Activated CD4-positive, alpha-beta T cell treated with anti-CD3 and anti-CD28 coated beads, Interleukin-2, amount 50 U/mL, for 1 hour (primary cell): ENCODE measurements around the gene ITFG1.
"Not testable (repeated sequence)": the region's sequence is repeated elsewhere in the genome, so short reads cannot be mapped to it uniquely, and the experiment has no call there.

Experiments used
- DNase-seq: peaks from one replicate; pipeline ENCODE4 v3.0.0-alpha.2; 2020

Gene ITFG1

DNA sequence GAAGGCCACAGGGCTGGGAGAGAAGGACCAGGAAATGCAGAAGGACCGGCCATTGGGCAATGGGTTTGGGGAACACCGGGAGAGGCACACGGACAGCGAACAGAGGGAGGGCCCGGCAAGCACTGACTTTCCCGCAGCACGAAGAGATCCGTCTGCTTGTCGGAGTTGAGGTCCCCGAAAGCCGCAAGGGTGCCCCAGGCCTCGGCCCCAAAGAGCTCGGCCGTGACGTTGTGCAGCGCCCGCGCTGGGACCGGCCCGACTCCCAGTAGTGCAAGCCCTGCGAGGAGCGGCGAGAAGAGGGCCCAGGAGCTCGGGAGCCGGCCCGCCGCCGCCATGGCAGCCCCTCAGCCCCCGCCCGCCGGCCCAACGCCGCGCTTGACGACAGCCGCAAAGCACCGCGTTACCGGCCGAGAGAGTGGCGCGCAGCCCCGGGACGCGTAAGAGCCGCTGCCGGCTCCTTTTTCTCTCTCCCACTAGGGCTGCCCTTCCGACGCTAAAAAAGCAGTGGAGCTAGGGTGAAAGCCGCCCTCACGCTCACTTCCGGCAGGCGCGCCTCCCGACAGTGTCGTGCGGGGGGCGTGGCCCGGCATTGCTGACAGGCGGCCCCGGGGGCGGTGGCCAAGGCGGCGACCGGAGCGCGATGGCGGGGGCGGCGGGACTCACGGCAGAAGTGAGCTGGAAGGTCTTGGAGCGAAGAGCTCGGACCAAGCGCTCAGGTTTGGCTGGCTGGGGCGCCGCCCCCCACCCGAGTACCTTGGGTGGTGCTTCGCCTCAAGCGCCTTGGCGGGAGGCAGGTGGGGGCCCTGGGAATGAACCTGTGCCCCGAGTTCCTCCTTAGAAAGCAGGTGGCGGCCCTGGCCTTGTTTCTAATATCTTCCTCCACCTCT is at the start of gene ITFG1, which contains the start of gene PHKB:
ITFG1 (minus strand) TSS at position 353 of the 887 bp plus-strand sequence; CDS start at position 335, 18 bp downstream.
PHKB (plus strand) TSS at position 621 of the 887 bp plus-strand sequence; CDS start at position 641, 20 bp downstream.
- peak; percentile 95 for DNase-seq

DNA sequence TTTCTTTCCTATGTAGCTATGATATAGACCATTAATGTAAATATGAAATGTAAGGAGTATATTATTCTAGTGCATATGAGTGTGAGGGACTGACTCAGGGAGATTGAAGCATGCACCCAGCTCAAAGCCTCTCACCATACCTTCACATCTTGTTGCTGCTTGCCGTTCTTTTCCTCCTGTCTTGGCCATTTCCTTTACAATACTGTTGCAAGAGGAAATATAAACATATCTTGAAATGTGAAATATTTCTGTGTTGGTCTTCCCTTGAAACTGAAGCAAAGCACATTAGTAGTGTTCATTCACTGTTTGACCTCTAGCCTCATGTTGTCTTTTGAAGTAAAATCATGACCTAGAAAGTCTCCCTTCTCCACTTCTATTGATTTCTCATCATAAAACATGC is 46.8 kb upstream of the ITFG1 start:
- DNase-seq, result no peak

DNA sequence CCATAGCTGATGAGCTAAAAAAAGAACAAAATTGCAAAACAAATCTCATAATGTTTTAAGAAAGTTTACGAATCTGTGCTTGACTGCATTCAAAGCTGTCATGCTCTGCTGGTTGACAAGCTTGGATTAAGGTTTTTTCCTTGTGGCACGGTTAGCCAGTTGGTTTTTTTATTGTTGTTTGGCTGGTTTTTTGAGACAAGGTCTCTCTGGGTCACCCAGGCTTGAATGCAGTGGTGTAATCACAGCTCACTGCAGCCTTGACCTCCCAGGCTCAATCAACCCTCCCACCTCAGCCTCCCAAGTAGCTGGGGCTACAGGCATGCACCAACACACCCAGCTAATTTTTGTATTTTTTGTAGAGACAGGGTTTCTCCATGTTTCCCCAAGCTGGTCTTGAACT is 45.9 kb upstream of the ITFG1 start:
- no peak for DNase-seq

DNA sequence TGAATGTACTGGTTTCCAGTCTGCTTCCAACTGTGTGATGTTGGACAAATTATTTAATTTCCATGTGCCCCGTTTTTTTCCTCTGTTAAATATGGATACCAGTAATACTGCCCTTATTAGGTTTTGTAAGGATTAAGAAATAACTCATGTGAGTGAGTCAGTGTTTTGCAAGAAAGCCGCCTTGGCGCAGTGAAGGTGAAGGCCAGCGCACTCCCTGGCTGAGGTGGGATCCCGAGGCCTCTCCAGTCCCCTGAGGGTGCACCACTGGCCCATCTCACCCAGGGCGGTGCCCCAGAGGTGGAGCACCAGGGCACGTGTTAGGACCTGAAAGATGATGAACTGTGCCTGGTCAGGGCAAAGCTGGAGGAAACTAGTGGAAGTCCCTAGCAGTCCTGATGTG is 43.7 kb upstream of the ITFG1 start:
- no peak for DNase-seq

DNA sequence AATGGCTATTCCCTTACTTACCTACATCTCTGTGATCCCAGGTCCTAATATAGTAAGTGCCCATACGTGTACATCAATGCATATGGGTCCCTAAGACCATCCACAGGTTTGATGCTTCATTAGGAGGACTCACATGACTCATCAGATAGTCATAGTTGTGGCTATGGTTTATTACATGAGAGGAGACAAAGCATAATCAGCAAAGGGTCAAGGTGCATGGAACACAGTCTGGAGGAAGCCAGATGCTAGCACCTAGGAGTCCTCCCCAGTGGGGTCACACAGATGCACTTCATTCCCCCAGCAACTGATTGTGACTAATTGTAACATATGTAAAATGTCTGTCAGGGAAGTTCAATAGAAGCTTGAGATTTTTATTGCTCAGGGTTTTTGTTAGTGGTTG is 43.1 kb upstream of the ITFG1 start:
- no peak for DNase-seq

DNA sequence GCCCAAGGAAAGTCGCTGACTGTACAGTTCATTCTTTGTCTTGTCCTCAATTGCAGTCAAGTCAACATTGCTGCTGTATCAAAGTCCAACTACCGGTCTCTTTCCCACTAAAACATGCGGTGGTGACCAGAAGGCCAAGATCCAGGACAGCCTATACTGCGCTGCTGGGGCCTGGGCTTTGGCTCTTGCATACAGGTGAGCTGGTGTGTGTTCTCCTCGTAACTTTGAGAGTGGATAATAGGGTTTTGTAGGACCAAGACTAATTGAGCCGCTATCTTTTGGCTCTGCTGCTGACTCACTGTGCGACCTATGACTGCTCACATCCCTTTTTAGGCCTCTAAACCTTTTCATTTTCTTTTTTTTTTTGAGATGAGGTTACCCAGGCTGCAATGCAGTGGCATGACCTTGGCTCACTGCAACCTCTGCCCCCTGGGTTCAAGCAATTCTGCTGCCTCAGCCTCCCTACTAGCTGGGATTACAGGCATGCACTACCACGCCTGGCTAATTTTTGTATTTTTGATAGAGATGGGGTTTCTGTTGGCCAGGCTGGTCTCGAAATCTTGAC is 38.9 kb upstream of the ITFG1 start:
- DNase-seq, result no peak

DNA sequence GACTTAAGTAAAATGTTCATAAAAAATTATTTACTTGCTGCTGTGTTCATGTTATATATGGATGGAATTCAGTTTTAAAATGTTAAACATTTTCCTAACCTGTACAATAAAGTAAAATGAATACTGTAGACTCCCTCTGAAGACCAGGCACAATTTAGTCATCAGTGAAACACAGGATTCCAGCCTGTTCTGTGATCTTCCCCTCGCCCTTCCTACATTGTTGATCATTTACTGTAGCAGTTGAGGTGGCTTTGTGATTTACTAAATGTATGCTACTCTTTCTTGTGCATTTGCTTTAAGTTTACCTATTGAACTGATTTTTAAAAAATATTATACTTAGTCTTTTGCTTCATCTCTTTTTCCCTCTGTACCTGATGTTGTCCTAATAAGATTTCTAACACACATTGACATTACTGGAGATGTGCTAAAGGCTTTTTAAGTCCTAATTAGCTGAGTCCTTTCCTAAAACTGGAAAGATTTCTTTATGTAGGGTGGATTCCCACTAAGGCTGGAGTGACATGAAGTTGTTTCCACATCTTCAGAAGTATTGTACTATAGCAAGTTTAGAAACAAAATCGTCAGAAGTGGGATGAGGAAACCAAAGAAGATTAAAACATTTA is 38.3 kb upstream of the ITFG1 start:
- no peak for DNase-seq

DNA sequence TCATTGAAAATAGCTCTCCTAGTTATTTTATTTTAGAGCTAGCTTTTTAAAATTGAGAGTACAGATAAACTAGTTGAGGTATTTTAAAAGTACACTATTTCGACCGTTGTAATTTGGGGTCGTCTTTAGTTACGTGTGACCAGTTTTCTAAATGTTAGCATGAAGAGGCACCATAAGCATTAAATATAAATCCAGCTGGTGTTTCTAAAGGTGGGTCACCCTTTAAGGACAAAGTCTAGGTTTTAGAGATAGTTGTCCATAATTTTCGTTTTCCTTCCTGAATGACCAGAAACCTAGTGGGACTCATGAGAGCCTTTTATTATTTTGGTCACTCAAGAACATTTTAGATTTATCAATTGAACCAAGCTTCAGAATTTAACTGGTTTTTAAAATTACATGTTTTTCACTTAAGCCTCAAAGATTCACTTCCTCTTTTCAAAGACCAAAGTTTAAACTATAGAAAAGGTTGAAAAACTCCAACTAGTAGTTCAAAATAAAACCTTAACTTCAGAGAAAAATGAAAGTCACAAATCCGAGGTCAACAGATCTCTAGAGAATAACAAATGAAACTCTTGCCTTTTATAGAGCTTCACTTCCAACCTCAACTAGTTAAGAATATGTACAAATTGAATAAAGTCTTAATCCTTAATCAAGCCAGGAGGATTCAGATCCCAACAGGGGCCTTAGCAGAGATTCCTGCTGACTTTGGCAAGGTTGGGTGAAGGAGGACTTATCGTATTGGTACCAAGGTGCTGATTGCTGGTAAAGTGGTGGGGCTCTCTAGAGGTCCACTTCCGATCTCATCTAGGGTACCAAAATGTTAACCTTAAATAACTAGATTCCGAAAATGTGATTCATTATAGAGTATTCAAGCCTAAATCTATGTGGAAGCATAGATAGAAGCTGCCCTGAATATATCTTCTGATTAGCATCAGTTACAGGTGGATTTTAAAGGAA is 32.8 kb upstream of the ITFG1 start:
- no peak for DNase-seq

DNA sequence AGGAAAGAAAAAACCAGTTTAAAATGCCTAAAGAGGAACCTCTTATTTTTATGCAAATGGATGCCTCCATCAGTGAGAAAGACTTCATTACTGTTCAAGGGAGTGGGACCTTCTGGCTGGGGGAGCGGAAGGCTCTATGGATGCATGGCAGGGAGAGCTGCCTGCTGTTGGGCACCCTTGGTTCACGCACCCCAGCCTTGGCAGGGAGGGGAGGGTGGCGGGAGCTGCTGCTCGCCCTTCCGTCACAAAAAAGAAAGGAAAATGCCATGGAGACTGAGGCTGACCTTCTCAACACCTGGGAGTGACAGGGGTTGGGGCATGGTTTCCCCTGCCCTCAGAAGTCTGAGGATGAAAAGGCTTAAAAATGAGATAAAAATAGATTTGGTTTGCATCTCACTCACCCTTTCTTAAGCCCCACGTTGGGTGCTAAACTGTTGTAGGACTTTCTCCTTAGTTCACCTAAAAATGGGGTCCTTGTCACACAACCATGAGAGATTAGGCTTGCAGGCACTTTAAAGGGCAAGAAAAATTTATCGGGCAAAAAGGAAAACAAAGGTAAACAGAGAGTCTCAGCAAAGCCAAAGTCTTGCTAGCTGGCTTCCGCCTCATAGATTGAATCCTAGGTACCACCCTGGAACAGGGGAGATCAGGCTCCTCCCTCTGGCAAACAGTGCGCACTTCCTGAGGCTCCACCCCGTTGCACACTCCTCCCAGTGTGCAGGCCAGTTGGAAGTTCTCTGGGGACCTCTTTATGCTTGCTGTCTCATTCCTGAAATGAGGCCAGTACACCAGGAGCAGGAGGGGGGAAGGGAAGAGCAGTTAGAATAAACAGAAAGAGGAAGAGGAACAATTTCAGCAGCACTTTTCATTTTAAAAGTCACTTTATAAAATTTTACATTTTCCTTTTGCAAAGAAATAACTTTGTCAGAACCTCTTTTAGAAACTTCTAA is 31.8 kb upstream of the ITFG1 start:
- no peak for DNase-seq

DNA sequence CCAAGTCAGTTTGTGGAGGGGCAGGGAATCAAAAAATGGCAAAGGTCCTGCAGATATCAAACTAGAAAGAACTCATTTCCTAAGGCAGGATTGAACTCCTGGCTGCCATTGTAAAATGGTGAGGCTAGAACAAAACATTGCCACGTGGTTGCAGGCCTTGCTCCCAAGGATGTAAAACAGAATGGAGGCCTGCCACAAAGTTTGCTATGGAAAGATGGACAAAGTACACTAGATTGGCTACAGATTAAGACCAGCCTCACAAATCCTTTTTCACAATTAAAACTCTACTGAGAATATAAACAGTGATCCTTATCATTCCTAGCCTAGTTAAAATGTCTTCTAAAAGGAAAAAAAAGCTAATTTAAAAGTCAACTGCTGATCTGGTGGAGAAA is 31.2 kb upstream of the ITFG1 start:
- DNase-seq, result no peak

DNA sequence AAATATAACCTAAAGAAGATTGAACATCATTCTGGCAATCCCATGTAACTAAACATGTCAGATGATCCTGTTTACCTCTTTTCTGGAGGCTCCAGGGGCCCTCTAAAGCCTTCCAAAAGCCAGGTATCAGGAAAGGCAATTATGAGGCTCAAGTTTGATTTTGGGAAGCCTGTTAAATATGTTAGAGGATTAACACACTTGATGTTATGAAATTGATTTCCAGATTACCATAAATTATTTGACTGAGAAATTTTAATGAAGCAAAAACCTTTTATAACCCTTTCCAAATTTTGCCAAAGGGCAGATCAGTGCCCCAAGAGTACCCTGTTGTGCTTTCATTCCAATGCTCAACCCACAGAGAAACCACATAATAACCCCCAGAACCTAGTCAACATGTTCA is 29.6 kb upstream of the ITFG1 start:
- no peak for DNase-seq

DNA sequence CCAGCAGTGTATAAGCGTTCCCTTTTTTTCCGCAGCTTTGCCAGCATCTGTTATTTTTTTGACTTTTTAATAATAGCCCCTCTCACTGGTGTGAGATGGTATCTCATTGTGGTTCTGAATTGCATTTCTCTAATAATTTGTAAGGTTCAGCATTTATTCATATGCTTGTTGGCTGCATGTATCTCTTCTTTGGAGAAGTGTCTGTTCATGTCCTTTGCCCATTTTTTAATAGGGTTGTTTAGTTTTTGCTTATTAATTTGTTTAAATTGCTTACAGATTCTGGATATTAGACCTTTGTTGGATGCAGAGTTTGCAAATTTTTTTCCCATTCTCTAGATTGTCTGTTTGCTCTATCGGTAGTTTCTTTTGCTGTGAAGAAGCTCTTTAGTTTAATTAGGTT is 27.2 kb upstream of the ITFG1 start:
- DNase-seq, result no peak

DNA sequence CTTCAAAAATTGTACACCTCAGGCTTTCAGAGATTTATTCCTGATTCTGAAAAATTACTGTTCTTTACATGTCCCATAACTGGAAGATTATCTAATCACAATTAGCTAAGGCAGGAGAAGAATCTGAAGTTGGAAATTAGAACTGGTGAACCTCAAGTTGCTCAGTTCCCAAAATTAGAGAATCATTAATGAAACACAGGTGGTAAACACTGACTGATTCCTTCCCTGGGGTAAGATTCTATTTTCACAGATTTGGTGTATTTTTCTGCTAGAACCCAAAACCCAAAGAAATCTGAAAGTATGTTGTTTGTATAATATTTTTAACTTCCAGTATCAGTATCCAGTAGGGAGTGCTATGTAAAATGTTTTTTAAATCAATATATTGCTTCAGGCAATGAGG is 26.0 kb upstream of the ITFG1 start:
- no peak for DNase-seq

DNA sequence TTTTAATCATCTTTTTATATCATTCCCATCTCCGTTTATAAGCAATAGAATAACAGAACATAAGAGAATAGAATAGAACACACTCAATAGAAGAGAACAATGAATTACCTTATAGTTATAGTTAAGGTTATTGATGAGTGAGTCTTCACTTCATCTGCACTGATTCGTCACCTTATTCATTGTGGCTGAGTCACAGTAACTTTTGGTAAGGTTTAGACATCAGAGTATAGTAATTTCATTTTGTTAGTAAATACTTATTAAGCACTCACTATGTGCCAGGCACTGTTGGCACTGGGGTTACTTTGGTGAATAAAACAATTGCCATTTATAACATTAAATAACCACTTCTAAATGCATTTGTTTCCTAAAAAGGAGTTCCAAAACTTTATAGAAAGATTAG is 22.8 kb upstream of the ITFG1 start:
- DNase-seq, result no peak

DNA sequence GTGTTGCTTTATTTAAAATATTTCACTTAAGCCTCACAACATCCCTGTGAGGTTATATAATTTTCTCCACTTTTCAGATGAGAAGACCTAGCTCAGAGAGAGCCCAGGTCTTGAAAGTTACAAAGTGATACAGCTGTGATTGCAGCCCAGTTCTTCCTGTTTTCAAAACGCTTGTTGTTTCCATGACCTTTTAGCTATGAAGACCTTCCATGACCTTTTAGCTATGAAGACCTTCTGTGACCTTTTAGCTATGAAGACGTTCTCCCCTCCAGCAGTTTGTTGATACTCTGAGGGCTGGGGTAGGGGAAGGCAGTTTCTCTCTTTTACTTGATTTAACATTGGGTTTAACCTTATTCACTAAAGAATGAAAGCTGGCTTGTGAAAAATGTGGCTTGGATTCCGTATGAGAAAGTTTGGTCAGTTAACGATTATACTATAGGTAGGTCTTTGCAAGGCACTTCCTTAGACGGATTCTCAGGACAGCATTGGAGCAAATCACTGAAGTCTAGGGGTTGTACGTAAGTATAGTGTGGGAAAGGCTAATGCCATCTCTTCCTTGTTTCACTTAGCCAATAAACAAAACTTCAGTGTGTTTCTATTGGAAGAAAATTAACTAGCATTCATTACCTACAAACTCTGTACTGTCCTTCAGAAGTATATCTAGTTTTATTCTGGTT is 21.0 kb upstream of the ITFG1 start:
- DNase-seq, result no peak

DNA sequence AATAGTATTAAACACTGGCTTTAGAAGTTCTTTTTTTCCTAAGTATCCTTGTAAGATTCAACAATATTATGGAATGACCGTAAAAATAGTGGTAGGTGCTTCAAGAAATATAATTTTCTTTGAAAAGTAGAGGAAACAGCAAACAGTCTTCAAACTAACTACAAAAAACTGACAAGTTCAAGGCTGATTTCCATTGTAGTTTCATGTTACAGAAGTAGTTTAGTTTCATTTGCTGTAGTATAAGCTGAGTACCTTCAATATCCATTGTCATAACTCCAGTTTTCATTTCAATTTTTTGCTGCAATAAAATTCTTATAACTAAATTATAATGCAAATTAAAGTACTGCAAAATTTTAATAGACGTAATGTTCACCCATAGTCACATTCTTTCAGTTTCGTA is 19.5 kb upstream of the ITFG1 start:
- DNase-seq, result no peak

DNA sequence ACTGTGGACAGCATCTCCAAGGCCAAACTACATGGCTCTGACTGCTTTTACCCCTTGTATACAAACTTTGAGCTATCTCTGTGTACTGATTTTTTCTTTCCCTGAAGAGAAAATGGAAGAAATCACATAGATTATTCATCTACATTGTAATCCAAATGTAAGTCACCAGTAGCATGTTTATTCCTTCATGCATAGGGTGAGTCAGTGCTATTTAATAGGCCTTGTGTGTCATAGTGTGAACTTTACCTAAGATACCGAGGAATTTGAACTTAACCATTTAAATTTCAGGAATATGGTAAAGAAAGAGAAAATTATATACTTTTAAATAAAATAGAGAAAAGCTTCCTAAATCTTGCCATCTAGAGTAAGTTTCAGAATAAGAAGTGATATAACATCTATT is 16.8 kb upstream of the ITFG1 start:
- DNase-seq, result no peak

DNA sequence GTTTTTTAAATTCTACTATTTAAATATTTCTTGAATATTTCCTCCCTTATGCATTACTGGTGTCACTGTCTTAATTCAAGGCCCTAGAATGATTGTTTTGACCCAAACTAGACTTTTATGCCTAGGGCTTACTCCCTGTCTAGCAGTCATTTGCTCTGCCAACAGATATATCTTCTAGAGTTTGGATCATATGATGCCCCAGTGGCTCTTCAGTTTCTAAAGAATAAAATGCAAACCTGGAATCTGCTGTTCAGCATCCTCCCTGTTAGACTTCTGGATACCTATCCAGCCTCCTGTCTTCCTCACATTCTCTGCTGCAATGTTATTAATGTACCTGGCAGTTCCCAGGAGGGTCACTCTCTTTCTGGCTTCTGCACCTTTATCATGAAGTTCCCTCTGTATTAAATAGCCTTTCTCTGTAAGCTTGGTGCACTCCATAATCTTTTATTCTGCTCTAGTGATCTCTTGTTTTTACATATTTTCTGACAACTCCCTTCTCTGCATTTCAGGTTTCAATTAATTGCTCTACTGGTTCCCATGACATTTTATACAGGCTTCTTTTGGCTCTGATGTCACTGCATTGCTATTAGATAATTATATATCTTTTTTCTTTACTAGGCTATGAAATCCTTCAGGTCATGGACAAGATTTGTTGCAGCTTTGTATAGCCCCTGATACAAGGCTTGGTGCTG is 15.9 kb upstream of the ITFG1 start:
- no peak for DNase-seq

DNA sequence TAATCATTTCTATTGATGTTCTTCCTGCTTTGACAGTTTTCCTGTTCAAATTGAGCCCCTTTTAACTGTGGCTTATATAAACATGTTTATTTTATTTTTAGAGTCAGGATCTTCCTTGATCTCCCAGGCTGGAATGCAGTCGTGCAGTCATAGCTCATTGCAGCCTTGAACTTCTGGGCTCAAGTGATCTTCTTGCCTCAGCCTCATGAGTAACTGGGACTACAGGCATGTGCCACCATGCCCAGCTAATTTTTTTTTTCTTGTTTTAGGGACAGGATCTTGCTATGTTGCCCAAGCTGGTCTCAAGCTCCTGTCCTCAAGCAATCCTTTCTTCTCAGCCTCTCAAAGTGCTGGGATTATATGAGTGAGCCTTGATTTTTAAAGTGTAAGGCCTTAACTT is 14.9 kb upstream of the ITFG1 start:
- DNase-seq, result no peak

DNA sequence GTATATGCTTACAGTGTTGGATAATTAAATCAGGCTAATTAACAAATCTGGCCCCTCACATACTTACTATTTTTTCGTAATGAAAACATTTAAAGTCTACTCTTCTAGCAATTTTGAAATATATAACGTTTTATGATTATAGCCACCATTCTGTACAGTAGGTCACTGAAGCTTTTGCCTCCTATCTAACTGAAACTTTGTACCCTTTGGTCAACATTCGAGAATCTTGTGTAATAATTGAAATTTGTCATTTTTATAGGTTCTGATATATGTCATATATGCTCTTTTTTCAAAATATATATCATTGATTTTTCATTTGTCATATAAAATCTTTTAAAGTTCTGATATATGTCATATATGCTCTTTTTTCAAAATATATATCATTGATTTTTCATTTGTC is 12.9 kb upstream of the ITFG1 start:
- DNase-seq, result no peak

DNA sequence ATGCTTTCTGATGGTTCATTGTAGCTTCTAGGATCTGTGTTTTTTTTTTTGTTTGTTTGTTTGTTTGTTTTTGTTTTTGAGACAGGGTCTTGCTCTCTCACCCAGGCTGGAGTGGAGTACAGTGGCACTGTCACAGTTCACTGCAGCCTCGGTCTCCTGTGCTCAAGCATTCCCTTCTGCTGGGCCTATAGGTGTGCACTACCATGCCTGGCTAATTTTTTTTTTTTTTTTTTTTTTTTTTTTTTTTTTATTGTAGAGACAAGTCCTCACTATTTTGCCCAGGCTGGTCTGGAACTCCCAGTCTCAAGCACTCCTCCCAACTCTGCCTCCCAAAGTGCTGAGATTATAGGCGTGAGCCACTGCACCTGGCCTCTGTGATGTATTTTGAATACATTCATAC is 12.1 kb upstream of the ITFG1 start:
- not testable (repeated sequence) for DNase-seq
